ENCODE data around the gene SLC37A1.

The SLC37A1 gene

GRCh38 chr21:42550817-42551216 lies 37.2 kb downstream of the SLC37A1 start:
- Histone ChIP-seq H3K36me3 (ENCODE audit: control insufficient read depth in 4 of 4, insufficient read depth in 4 of 4, low read length in 3 of 4) (peaks cover 14 to 87% (median 46%) of the 10 kb centered on the region in 4 experiments), H3K9me3 (ENCODE audit: control extremely low read depth in 1 of 5, control insufficient read depth in 4 of 5, insufficient read depth in 2 of 5, low read depth in 1 of 5, low read length in 4 of 5) (no peaks in the 10 kb centered on the region), H3K4me3 (ENCODE audit: control insufficient read depth in 1 of 7, extremely low read depth in 1 of 7, insufficient read depth in 4 of 7, low read depth in 2 of 7, low read length in 6 of 7) (no peak overlapping the region), H3K27ac (ENCODE audit: insufficient read depth in 1 of 2, low read depth in 1 of 2, low read length in 2 of 2, poor library complexity in 1 of 2, severe bottlenecking in 2 of 2) (no peak overlapping the region), H3K27me3 (replicated peaks in 2 of 5; ENCODE audit: control insufficient read depth in 4 of 5, insufficient read depth in 5 of 5, low read length in 4 of 5) (no peaks in the 10 kb centered on the region), H3K4me1 (ENCODE audit: control extremely low read depth in 1 of 4, control insufficient read depth in 4 of 4, insufficient read depth in 4 of 4, low read length in 3 of 4) (peaks cover 0 to 2% (median 0%) of the 10 kb centered on the region in 4 experiments)
- 100% methylated on average over 2 of the region's 3 CpGs for WGBS (ENCODE audit: insufficient coverage)
- DNase-seq, result no peak
- ChIA-PET POLR2A (no interaction called here), CTCF (no interaction called here)

DNA sequence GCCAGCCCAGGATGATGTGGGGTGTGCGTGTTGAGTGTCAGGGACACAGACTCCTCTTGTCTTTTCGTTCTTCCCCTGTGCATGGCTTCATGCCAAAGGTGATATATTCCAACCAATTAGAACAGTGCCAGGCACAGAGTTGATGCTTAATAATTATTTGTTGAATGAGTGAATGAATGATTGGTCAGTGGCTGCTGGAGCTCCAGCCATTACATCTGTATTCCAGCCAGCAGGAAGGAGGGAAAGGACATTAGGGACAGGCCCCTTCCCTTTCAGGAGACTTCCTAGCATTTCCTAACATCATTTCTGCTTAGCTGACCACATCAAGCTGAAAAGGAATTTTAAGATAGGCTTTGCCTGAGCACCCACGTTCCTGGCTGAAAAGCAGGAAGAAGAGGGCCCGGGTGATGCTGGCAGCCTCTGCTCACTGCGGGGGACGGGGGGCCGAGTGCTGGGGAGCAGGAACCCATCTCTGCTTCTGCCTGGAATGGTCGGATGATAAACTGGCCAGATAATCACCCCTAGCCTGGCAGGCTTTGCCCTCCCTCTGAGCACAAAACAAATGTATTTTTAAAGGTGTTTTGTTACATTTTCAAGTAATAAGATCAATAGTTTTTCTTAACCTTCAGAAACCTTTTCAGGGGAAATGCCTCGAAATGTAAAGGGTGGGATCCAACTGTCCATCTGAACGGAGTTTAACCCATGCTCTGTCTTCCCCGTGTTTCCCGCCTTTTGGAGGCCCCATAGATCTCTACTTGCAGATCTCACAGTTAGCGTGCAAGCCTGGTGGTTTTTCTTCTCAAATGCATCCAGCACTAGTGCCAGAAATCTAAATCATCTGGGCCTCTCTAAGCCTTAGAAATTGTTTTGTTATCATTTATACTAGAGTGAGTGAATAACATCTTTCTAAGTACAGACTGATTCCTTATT lies 39.0 kb downstream of the SLC37A1 start:
- Histone ChIP-seq H3K27me3 (replicated peaks in 2 of 5; ENCODE audit: control insufficient read depth in 4 of 5, insufficient read depth in 5 of 5, low read length in 4 of 5) (no peaks in the 10 kb centered on the region), H3K4me1 (ENCODE audit: control extremely low read depth in 1 of 4, control insufficient read depth in 4 of 4, insufficient read depth in 4 of 4, low read length in 3 of 4) (no peaks in the 10 kb centered on the region), H3K9me3 (ENCODE audit: control extremely low read depth in 1 of 5, control insufficient read depth in 4 of 5, insufficient read depth in 2 of 5, low read depth in 1 of 5, low read length in 4 of 5) (no peaks in the 10 kb centered on the region), H3K4me3 (ENCODE audit: control insufficient read depth in 1 of 7, extremely low read depth in 1 of 7, insufficient read depth in 4 of 7, low read depth in 2 of 7, low read length in 6 of 7) (no peak overlapping the region), H3K27ac (ENCODE audit: insufficient read depth in 1 of 2, low read depth in 1 of 2, low read length in 2 of 2, poor library complexity in 1 of 2, severe bottlenecking in 2 of 2) (no peak overlapping the region), H3K36me3 (ENCODE audit: control insufficient read depth in 4 of 4, insufficient read depth in 4 of 4, low read length in 3 of 4) (peaks cover 12 to 87% (median 42%) of the 10 kb centered on the region in 4 experiments)
- no peak for DNase-seq
- ChIA-PET POLR2A (no interaction called here), CTCF (no interaction called here)
- WGBS (ENCODE audit: insufficient coverage), result 100% methylated on average over 5 of the region's 13 CpGs

DNA sequence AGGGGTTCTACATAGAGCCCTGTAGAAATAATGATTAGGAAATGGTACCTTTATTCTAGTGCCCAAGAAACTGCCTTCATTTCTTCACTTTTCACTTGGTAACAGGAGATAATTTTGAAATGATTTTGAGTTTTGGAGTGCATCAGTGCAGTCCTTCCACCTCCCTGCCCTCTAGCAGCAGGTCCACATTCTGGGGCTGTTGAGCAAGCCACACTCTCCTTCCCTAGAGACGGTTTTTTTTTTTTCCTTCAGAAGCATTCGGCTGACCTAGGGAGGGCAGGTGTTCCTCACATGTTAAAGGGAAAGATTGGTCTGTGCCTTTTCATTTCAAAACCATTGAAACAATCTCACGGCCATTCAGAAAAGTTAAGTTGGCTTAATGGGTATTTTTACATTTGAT lies 39.8 kb downstream of the SLC37A1 start:
- H3K27ac ChIP-seq (ENCODE audit: insufficient read depth in 1 of 2, low read depth in 1 of 2, low read length in 2 of 2, poor library complexity in 1 of 2, severe bottlenecking in 2 of 2), result no peak overlapping the region
- CTCF ChIA-PET, result interaction anchor here (0.7 kb wide), 1 partner anchor 99 kb away, joined by 3 read pairs; no protein-coding TSS in a partner anchor
- H3K36me3 ChIP-seq (ENCODE audit: control insufficient read depth in 4 of 4, insufficient read depth in 4 of 4, low read length in 3 of 4), result peaks cover 14 to 87% (median 36%) of the 10 kb centered on the region in 4 experiments
- H3K9me3 ChIP-seq (ENCODE audit: control extremely low read depth in 1 of 5, control insufficient read depth in 4 of 5, insufficient read depth in 2 of 5, low read depth in 1 of 5, low read length in 4 of 5), result no peaks in the 10 kb centered on the region
- no CpG with 5 or more reads among the region's 3 CpGs for WGBS (ENCODE audit: insufficient coverage)
- H3K4me1 ChIP-seq (ENCODE audit: control extremely low read depth in 1 of 4, control insufficient read depth in 4 of 4, insufficient read depth in 4 of 4, low read length in 3 of 4), result no peaks in the 10 kb centered on the region
- POLR2A ChIA-PET, result no interaction called here
- no peak for DNase-seq
- H3K27me3 ChIP-seq (replicated peaks in 2 of 5; ENCODE audit: control insufficient read depth in 4 of 5, insufficient read depth in 5 of 5, low read length in 4 of 5), result no peaks in the 10 kb centered on the region
- H3K4me3 ChIP-seq (ENCODE audit: control insufficient read depth in 1 of 7, extremely low read depth in 1 of 7, insufficient read depth in 4 of 7, low read depth in 2 of 7, low read length in 6 of 7), result no peak overlapping the region

DNA sequence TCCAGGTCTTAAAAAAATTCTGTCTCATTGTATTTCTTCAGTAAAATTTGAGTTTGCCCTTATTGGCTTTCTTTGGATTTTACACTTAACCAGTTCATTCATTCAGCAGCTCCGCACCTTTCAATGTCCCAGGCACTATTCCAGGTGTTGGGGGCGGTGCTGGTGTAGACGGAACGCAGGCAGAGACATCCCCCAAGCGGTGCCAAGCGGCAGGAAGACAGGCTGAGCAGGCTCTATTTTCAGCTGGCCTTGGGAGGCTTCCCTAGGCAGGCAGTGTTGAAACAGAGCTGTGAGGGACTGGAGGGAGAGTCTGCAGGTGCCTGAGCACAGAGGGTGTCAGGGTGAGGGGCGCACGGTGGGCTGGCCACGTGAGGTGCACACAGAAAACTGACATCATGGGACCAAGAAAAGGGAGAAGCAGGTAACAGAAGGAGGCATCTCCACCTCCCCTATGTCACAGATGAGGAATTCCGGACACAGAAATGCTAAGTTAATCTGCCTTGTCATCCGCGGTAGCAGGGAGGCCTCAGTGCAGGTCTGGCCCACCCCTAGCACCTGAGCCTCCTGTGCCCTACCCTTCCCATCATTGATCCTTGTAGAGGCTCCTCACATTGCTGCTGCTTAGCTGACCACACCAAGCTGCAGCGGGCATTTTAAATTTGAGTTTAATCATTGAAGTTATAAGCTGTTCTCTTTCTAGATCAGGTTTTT lies 40.8 kb downstream of the SLC37A1 start:
- H3K36me3 ChIP-seq (ENCODE audit: control insufficient read depth in 4 of 4, insufficient read depth in 4 of 4, low read length in 3 of 4), result peaks cover 14 to 87% (median 37%) of the 10 kb centered on the region in 4 experiments
- WGBS (ENCODE audit: insufficient coverage), result 83% methylated on average over 7 of the region's 13 CpGs

GRCh38 chr21:42555756-42556438 lies 42.2 kb downstream of the SLC37A1 start:
- CTCF ChIA-PET, result no interaction called here
- POLR2A ChIA-PET, result no interaction called here
- Histone ChIP-seq H3K27me3 (replicated peaks in 2 of 5; ENCODE audit: control insufficient read depth in 4 of 5, insufficient read depth in 5 of 5, low read length in 4 of 5) (no peaks in the 10 kb centered on the region), H3K36me3 (ENCODE audit: control insufficient read depth in 4 of 4, insufficient read depth in 4 of 4, low read length in 3 of 4) (peaks cover 13 to 86% (median 39%) of the 10 kb centered on the region in 4 experiments), H3K27ac (ENCODE audit: insufficient read depth in 1 of 2, low read depth in 1 of 2, low read length in 2 of 2, poor library complexity in 1 of 2, severe bottlenecking in 2 of 2) (no peak overlapping the region), H3K9me3 (ENCODE audit: control extremely low read depth in 1 of 5, control insufficient read depth in 4 of 5, insufficient read depth in 2 of 5, low read depth in 1 of 5, low read length in 4 of 5) (no peaks in the 10 kb centered on the region), H3K4me1 (ENCODE audit: control extremely low read depth in 1 of 4, control insufficient read depth in 4 of 4, insufficient read depth in 4 of 4, low read length in 3 of 4) (no peaks in the 10 kb centered on the region), H3K4me3 (ENCODE audit: control insufficient read depth in 1 of 7, extremely low read depth in 1 of 7, insufficient read depth in 4 of 7, low read depth in 2 of 7, low read length in 6 of 7) (no peak overlapping the region)
- 96% methylated on average over 24 of the region's 28 CpGs for WGBS (ENCODE audit: insufficient coverage)
- no peak for DNase-seq

More for the DNA sequence above, 40.8 kb downstream of the SLC37A1 start:
- H3K4me3 ChIP-seq (ENCODE audit: control insufficient read depth in 1 of 7, extremely low read depth in 1 of 7, insufficient read depth in 4 of 7, low read depth in 2 of 7, low read length in 6 of 7), result no peak overlapping the region
- DNase-seq, result no peak
- H3K4me1 ChIP-seq (ENCODE audit: control extremely low read depth in 1 of 4, control insufficient read depth in 4 of 4, insufficient read depth in 4 of 4, low read length in 3 of 4), result no peaks in the 10 kb centered on the region
- POLR2A ChIA-PET, result interaction anchor here (0.7 kb wide), 1 partner anchor 286 kb away, joined by 3 read pairs; no protein-coding TSS in a partner anchor
- H3K27ac ChIP-seq (ENCODE audit: insufficient read depth in 1 of 2, low read depth in 1 of 2, low read length in 2 of 2, poor library complexity in 1 of 2, severe bottlenecking in 2 of 2), result no peak overlapping the region
- no peaks in the 10 kb centered on the region for H3K9me3 ChIP-seq (ENCODE audit: control extremely low read depth in 1 of 5, control insufficient read depth in 4 of 5, insufficient read depth in 2 of 5, low read depth in 1 of 5, low read length in 4 of 5)
- H3K27me3 ChIP-seq (replicated peaks in 2 of 5; ENCODE audit: control insufficient read depth in 4 of 5, insufficient read depth in 5 of 5, low read length in 4 of 5), result no peaks in the 10 kb centered on the region
- CTCF ChIA-PET, result no interaction called here

- Histone ChIP-seq H3K27me3 (replicated peaks in 2 of 5; ENCODE audit: control insufficient read depth in 4 of 5, insufficient read depth in 5 of 5, low read length in 4 of 5) (no peaks in the 10 kb centered on the region), H3K4me1 (ENCODE audit: control extremely low read depth in 1 of 4, control insufficient read depth in 4 of 4, insufficient read depth in 4 of 4, low read length in 3 of 4) (no peaks in the 10 kb centered on the region), H3K27ac (ENCODE audit: insufficient read depth in 1 of 2, low read depth in 1 of 2, low read length in 2 of 2, poor library complexity in 1 of 2, severe bottlenecking in 2 of 2) (no peak overlapping the region), H3K9me3 (ENCODE audit: control extremely low read depth in 1 of 5, control insufficient read depth in 4 of 5, insufficient read depth in 2 of 5, low read depth in 1 of 5, low read length in 4 of 5) (no peaks in the 10 kb centered on the region), H3K36me3 (ENCODE audit: control insufficient read depth in 4 of 4, insufficient read depth in 4 of 4, low read length in 3 of 4) (peaks cover 14 to 86% (median 43%) of the 10 kb centered on the region in 4 experiments), H3K4me3 (ENCODE audit: control insufficient read depth in 1 of 7, extremely low read depth in 1 of 7, insufficient read depth in 4 of 7, low read depth in 2 of 7, low read length in 6 of 7) (no peak overlapping the region)
- WGBS (ENCODE audit: insufficient coverage), result 100% methylated on average over 6 of the region's 6 CpGs
- DNase-seq, result no peak
- POLR2A ChIA-PET, result no interaction called here
- CTCF ChIA-PET, result no interaction called here
These were observed 42.8 kb downstream of the SLC37A1 start for GRCh38 chr21:42556476-42556875.

Data from common myeloid progenitor, CD34-positive (primary cell).